IMR-90 (cell line): Measurements from ENCODE around the gene FBLN1. TPM values are rescaled to one million over a fixed set of nuclear protein-coding genes. Genes with fewer than 3 reads are reported as not detected.
A peak's percentile ranks its signal among the peaks of the same experiment; 100 is the strongest.

Experiments
- ATAC-seq: fragments of 200-7000 bp; cut with Tn5 transposase; 2 replicates; pipeline ENCODE4 v1.9.1; 2020; ENCODE audit warnings: low read depth, mild to moderate bottlenecking, moderate library complexity
- BruUV-seq: library from RNA; stranded (reverse); fragments of 400-500 nt; replicated peaks from 2 replicates; lab custom pipeline; 2021; lab: Mats Ljungman, UMichigan
- CTCF ChIA-PET: fragments of 300-600 bp; formaldehyde crosslinking; extraction: SDS; loops from one replicate; lab custom pipeline; 2021; ENCODE audit warnings: antibody characterized with exemption; lab: Yijun Ruan, JAX
- POLR2A ChIA-PET: fragments of 300-600 bp; sonication (Branson Sonifier 250); formaldehyde crosslinking; loops from one replicate; lab custom pipeline; 2022; ENCODE audit warnings: antibody characterized with exemption; ENCODE audit not compliant: unreplicated experiment; lab: Charles Lee
- DNase-seq: peaks from one replicate; pipeline ENCODE4 v3.0.0; 2013
- H2AFZ ChIP-seq: replicated peaks from 2 replicates; pipeline ENCODE3; 2013; ENCODE audit warnings: low read length, mild to moderate bottlenecking; ENCODE audit not compliant: poor library complexity
- H2AK5ac ChIP-seq: 2 replicates; pipeline ENCODE4 v1.6.1; 2013; ENCODE audit warnings: low read depth, low read length, inconsistent platforms
- H2AK9ac ChIP-seq: replicated peaks from 2 replicates; pipeline ENCODE3; 2013; ENCODE audit warnings: mild to moderate bottlenecking, low read depth, low read length, moderate library complexity; ENCODE audit not compliant: poor library complexity
- H2BK120ac ChIP-seq: 2 replicates; pipeline ENCODE4 v1.6.1; 2013; ENCODE audit warnings: low read depth, low read length, inconsistent platforms
- H2BK15ac ChIP-seq: 3 replicates; pipeline ENCODE4 v1.6.1; 2013; ENCODE audit warnings: low read depth, low read length, inconsistent platforms
- H2BK20ac ChIP-seq: 2 replicates; pipeline ENCODE4 v1.6.1; 2013; ENCODE audit warnings: low read depth, mild to moderate bottlenecking, inconsistent platforms, low read length, moderate library complexity
- H2BK5ac ChIP-seq: 2 replicates; pipeline ENCODE4 v1.6.1; 2013; ENCODE audit warnings: mild to moderate bottlenecking, low read depth, low read length, inconsistent platforms; ENCODE audit not compliant: poor library complexity, severe bottlenecking
- H3K14ac ChIP-seq: replicated peaks from 2 replicates; pipeline ENCODE4 v1.6.1; 2013; ENCODE audit warnings: low read depth, low read length, inconsistent platforms
- H3K18ac ChIP-seq: 2 replicates; pipeline ENCODE4 v1.6.1; 2013; ENCODE audit warnings: low read depth, low read length, control low read depth
- H3K23ac ChIP-seq: 2 replicates; pipeline ENCODE4 v1.6.1; 2013; ENCODE audit warnings: low read depth, low read length, inconsistent platforms
- H3K27ac ChIP-seq: 2 replicates; pipeline ENCODE4 v1.5.1; 2013; ENCODE audit warnings: mild to moderate bottlenecking, control low read depth, low read length; ENCODE audit not compliant: insufficient read depth
- H3K27me3 ChIP-seq: 2 replicates; pipeline ENCODE4 v1.6.1; 2013; ENCODE audit warnings: low read length; ENCODE audit not compliant: control insufficient read depth, insufficient read depth
- H3K36me3 ChIP-seq: 2 replicates; pipeline ENCODE4 v1.6.1; 2013; ENCODE audit warnings: low read length, mixed read lengths; ENCODE audit not compliant: control insufficient read depth, insufficient read depth
- H3K4ac ChIP-seq: 2 replicates; pipeline ENCODE4 v1.6.1; 2013; ENCODE audit warnings: low read depth, low read length, inconsistent platforms
- H3K4me1 ChIP-seq: 2 replicates; pipeline ENCODE4 v1.6.1; 2013; ENCODE audit warnings: low read length, mixed read lengths; ENCODE audit not compliant: control insufficient read depth, insufficient read depth
- H3K4me2 ChIP-seq: 2 replicates; pipeline ENCODE4 v1.6.1; 2013; ENCODE audit warnings: low read depth, mild to moderate bottlenecking, control low read depth, low read length, moderate library complexity
- H3K4me3 ChIP-seq: 2 replicates; pipeline ENCODE4 v1.5.1; 2013; ENCODE audit warnings: low read depth, mild to moderate bottlenecking, control low read depth, low read length, moderate library complexity; ENCODE audit not compliant: insufficient read depth
- H3K56ac ChIP-seq: 2 replicates; pipeline ENCODE4 v1.6.1; 2013; ENCODE audit warnings: low read length, inconsistent platforms; ENCODE audit not compliant: insufficient read depth; ENCODE audit errors: extremely low read depth
- H3K79me1 ChIP-seq, 2 experiments: 2 replicates each; pipeline ENCODE4 v1.6.1; 2013; ENCODE audit warnings: low read length in 2 of 2, inconsistent platforms in 1 of 2, low read depth in 1 of 2
- H3K9ac ChIP-seq: 2 replicates; pipeline ENCODE4 v1.6.1; 2013; ENCODE audit warnings: low read depth, low read length, control low read depth
- H3K9me1 ChIP-seq: 2 replicates; pipeline ENCODE4 v1.6.1; 2013; ENCODE audit warnings: low read length, inconsistent platforms; ENCODE audit not compliant: insufficient read depth
- H3K9me3 ChIP-seq: 2 replicates; pipeline ENCODE4 v1.6.1; 2013; ENCODE audit warnings: low read length; ENCODE audit not compliant: control insufficient read depth, insufficient read depth
- H4K20me1 ChIP-seq: 2 replicates; pipeline ENCODE4 v1.6.1; 2013; ENCODE audit warnings: low read length, inconsistent platforms; ENCODE audit not compliant: insufficient read depth
- H4K5ac ChIP-seq: 2 replicates; pipeline ENCODE4 v1.6.1; 2013; ENCODE audit warnings: mild to moderate bottlenecking, low read depth, low read length, control low read depth
- H4K8ac ChIP-seq, 2 experiments: 2 replicates each; pipeline ENCODE4 v1.6.1; 2013; ENCODE audit warnings: low read depth in 2 of 2, low read length in 2 of 2, control low read depth in 1 of 2, inconsistent platforms in 1 of 2
- H4K91ac ChIP-seq: 2 replicates; pipeline ENCODE4 v1.6.1; 2013; ENCODE audit warnings: low read depth, low read length, inconsistent platforms; ENCODE audit not compliant: insufficient read depth
- MXI1 ChIP-seq: IDR thresholded peaks from 2 replicates; pipeline ENCODE4 v1.6.1; 2012; ENCODE audit warnings: low read depth, mild to moderate bottlenecking, low read length, moderate library complexity, borderline replicate concordance
- WGBS, 2 experiments: methylation state at CpG; one replicate each; pipeline versions ENCODE4 v1.1.5 to v1.1.7; 2013; ENCODE audit warnings: missing lambda C conversion rate in 2 of 2; ENCODE audit not compliant: insufficient read length in 1 of 2; ENCODE audit errors: extremely low coverage in 2 of 2; 5-methylcytosine and 5-hydroxymethylcytosine counted together
- dilution Hi-C: fragments of 300-500 bp; cut with HindIII; formaldehyde crosslinking; loops from one replicate; pipeline ENCODE4 v1.14.3; 2018; ENCODE audit warnings: low sequenced_read_pairs; ENCODE audit not compliant: unreplicated experiment
- in situ Hi-C: fragments of 300-500 bp; cut with MboI; formaldehyde crosslinking; loops from 3 replicates; pipeline ENCODE4 v1.14.3; 2019; ENCODE audit warnings: low sequenced_read_pairs, inconsistent platforms, mixed read lengths
- intact Hi-C: fragments of 100-400 bp; cut with micrococcal nuclease; formaldehyde crosslinking; loops from 2 replicates; pipeline ENCODE4 v1.10.0; 2022
- polyA plus RNA-seq, 3 experiments: library from polyadenylated mRNA; depleted of rRNA; stranded (reverse); fragments of >200 nt; gene quantifications; 2 replicates each; pipeline ENCODE4 v1.2.3, GENCODE V29; 2012; ENCODE audit warnings: low replicate concordance in 1 of 3
- total RNA-seq: library from RNA; depleted of rRNA; stranded (reverse); fragments of >200 nt; gene quantifications from 2 replicates; pipeline ENCODE4 v1.2.3, GENCODE V29; 2012

The FBLN1 gene
- total and polyA plus RNA-seq, 2 of the 4 experiments (the other 2 are of a cell fraction), result 11.3 to 87.9 TPM

DNA sequence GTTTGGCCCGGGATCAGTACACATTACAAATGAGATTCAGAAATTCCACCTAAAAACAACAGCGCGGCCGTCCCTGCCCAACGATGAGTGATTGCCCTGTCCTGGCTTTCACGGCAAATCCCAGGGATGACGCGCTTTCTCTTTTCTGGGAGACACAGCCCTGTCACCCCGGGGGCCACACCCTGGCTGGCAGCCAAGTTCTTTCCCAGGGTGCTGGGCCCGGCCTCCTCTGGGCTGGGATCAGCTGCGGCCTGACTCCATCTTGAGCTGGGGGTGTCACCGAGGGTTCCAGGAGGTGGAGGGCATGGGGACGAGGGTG, 82.7 kb downstream of the FBLN1 start:
- POLR2A ChIA-PET, result no interaction called here
- Histone ChIP-seq H2BK5ac (no peak overlapping the region), H2BK15ac (no peak overlapping the region), H3K27ac (no peak overlapping the region), H3K36me3 (peaks cover 58% of the 10 kb centered on the region; the same call in 1 of the 2 replicates), H2AK9ac (peak overlapping the region; percentile 46), H4K91ac (no peak overlapping the region), H3K18ac (no peak overlapping the region), H3K79me1 (peaks cover 0 to 9% of the 10 kb centered on the region in 2 experiments; a peak in 2 of 4 replicates), H3K4ac (no peak overlapping the region), H3K9me1 (peaks cover 13% of the 10 kb centered on the region), H3K9ac (no peak overlapping the region), H2AFZ (peak overlapping the region; percentile 2), H4K5ac (no peak overlapping the region), H4K8ac (no peak overlapping the region), H3K4me1 (peaks cover 22% of the 10 kb centered on the region), H3K4me3 (no peak overlapping the region), H3K23ac (no peak overlapping the region), H3K9me3 (no peaks in the 10 kb centered on the region), H3K4me2 (no peak overlapping the region), H4K20me1 (peaks cover 8% of the 10 kb centered on the region), H3K14ac (no peak overlapping the region), H3K56ac (no peak overlapping the region), H2BK20ac (no peak overlapping the region), H2BK120ac (no peak overlapping the region), H3K27me3 (no peaks in the 10 kb centered on the region), H2AK5ac (peak overlapping the region; percentile 51; the same call in 1 of the 2 replicates)
- no TSS peak for BruUV-seq
- intact Hi-C loops, result loop anchor here (10.0 kb wide), 1 partner anchor 259 kb away; no protein-coding TSS in a partner anchor
- 48% methylated on average over 4 of the region's 13 CpGs; no CpG with 5 or more reads in 1 of the 2 experiments for WGBS, 2 experiments
- no peak for TF ChIP-seq MXI1
- in situ Hi-C loops, result no loop called here
- CTCF ChIA-PET, result no interaction called here
- dilution Hi-C loops, result no loop called here
- no peak for ATAC-seq
- DNase-seq, result peak; percentile 65
